Measurements from ENCODE around the gene IGHMBP2. TPM values are rescaled to one million over a fixed set of nuclear protein-coding genes. Genes with fewer than 3 reads are reported as not detected.

IGHMBP2 gene
- total and polyA plus RNA-seq, 9 of the 15 experiments (the other 6 are each of a cell fraction or from before 2014, with no cell fraction given): 1.6 to 24.8 (median 14.5) TPM

- no peak for ATAC-seq
- CTCF ChIA-PET (ENCODE audit: low intra/inter-chr PET ratio): no interaction called here
- Histone ChIP-seq H2AFZ (ENCODE audit: low read depth, low read length) (no peak overlapping the region), H3K9ac (ENCODE audit: insufficient read depth in 1 of 2, low read depth in 2 of 2, low read length in 2 of 2) (no peak overlapping the region), H3K4me3 (no peak overlapping the region), H3K36me3 (ENCODE audit: control insufficient read depth, insufficient read depth, low read length) (no peaks in the 10 kb centered on the region), H3K4me2 (ENCODE audit: insufficient read depth, low read length) (no peak overlapping the region), H3K4me1 (replicated peaks in 1 of 2; ENCODE audit: control insufficient read depth in 2 of 2, insufficient read depth in 2 of 2, low read length in 2 of 2) (peaks cover 5 to 15% of the 10 kb centered on the region in 2 experiments; a peak in 3 of 5 replicates), H3K9me1 (ENCODE audit: control insufficient read depth, insufficient read depth, low read length) (no peaks in the 10 kb centered on the region), H3K79me2 (ENCODE audit: control insufficient read depth, insufficient read depth, low read length) (no peaks in the 10 kb centered on the region), H3K27ac (ENCODE audit: extremely low read depth, low read depth, low read length) (no peak overlapping the region), H4K20me1 (replicated peaks; ENCODE audit: control insufficient read depth, insufficient read depth, low read length) (no peaks in the 10 kb centered on the region), H3K9me3 (replicated peaks; ENCODE audit: control insufficient read depth, insufficient read depth, low read depth, low read length) (0 out of 2 replicates have a peak, but pooled peaks cover 2% of the 10 kb centered on the region), H3K27me3 (ENCODE audit: control insufficient read depth in 2 of 2, insufficient read depth in 2 of 2, low read length in 2 of 2) (peaks cover 25 to 39% of the 10 kb centered on the region in 2 experiments)
- in situ Hi-C loops (cut with MboI) (no loop called here), intact Hi-C loops (cut with micrococcal nuclease) (no loop called here)
- no TSS peak for BruUV-seq (replicated peaks)
- POLR2A ChIA-PET: no interaction called here
- 7% methylated on average over 14 of the region's 14 CpGs for WGBS (ENCODE audit: insufficient coverage, low coverage, missing lambda C conversion rate)
- no peak for TF ChIP-seq ZBTB7A (IDR thresholded peaks at IDR 0.05; ENCODE audit: borderline replicate concordance, control insufficient read depth, low read depth, low read length)
- TF ChIP-seq RFX7 (CRISPR knock-in tag; IDR thresholded peaks at IDR 0.05): no peak
- TF ChIP-seq ZFP36 (IDR thresholded peaks at IDR 0.05; ENCODE audit: low read depth, low read length, partially characterized antibody): no peak
- TF ChIP-seq ZNF263 (CRISPR knock-in tag; IDR thresholded peaks at IDR 0.05; ENCODE audit: borderline replicate concordance): no peak
- TF ChIP-seq DDX20 (tag; IDR thresholded peaks at IDR 0.05; ENCODE audit: low read depth): no peak
- FAIRE-seq: no peak
- no peak for DNase-seq (ENCODE audit: extremely low read depth in 1 of 4, low spot score in 3 of 4)
Measured at GRCh38 chr11:68977781-68978625, 74.3 kb downstream of the IGHMBP2 start.
